Heart left ventricle (tissue), 16 donors: ENCODE results near the gene ZFAND3. TPM values are rescaled to one million over a fixed set of nuclear protein-coding genes. Genes with fewer than 3 reads are reported as not detected.

Experiments
- ATAC-seq, 4 donors: fragments of 200-7000 bp; cut with Tn5 transposase; one replicate each; pipeline ENCODE4 v1.9.1; 2020 to 2022; ENCODE audit warnings: moderate library complexity in 4 of 4, mild to moderate bottlenecking in 3 of 4, moderate number of reproducible peaks in 1 of 4
- DNase-seq, 5 donors: peaks; one replicate each; pipeline ENCODE4 v3.0.0-alpha.2; 2020
- H3K27ac ChIP-seq, 12 donors: fragments of 200-600 bp; sonication (generic) in 4 of 12; one replicate each; pipeline versions ENCODE4 v1.5.0 to v1.8.0; 2016 to 2022; ENCODE audit warnings: mild to moderate bottlenecking in 2 of 12
- H3K27me3 ChIP-seq, 9 donors: fragments of 200-600 bp; sonication (generic) in 2 of 9; one replicate each; pipeline versions ENCODE4 v1.5.1 to v1.8.0; 2016 to 2022; ENCODE audit warnings: mild to moderate bottlenecking in 3 of 9
- H3K36me3 ChIP-seq, 9 donors: fragments of 200-600 bp; sonication (generic) in 2 of 9; one replicate each; pipeline versions ENCODE4 v1.5.0 to v1.8.0; 2018 to 2022; ENCODE audit warnings: mild to moderate bottlenecking in 2 of 9
- H3K4me1 ChIP-seq, 12 donors: fragments of 200-600 bp; sonication (generic) in 4 of 12; one replicate each; pipeline versions ENCODE4 v1.5.0 to v1.8.0; 2016 to 2022; ENCODE audit warnings: mild to moderate bottlenecking in 3 of 12
- H3K4me3 ChIP-seq, 12 donors: fragments of 200-600 bp; sonication (generic) in 4 of 12; one replicate each; pipeline versions ENCODE4 v1.5.0 to v1.8.0; 2017 to 2022; ENCODE audit warnings: mild to moderate bottlenecking in 9 of 12, moderate library complexity in 4 of 12
- H3K9me3 ChIP-seq, 12 donors: fragments of 200-600 bp; sonication (generic) in 4 of 12; one replicate each; pipeline versions ENCODE4 v1.5.0 to v1.8.0; 2016 to 2022; ENCODE audit warnings: mild to moderate bottlenecking in 1 of 12
- CTCF ChIP-seq, 12 donors: fragments of 200-600 bp; sonication (generic) in 4 of 12; IDR thresholded peaks; one replicate each; pipeline versions ENCODE4 v1.5.0 to v1.8.0; 2018 to 2022; ENCODE audit warnings: antibody characterized with exemption in 12 of 12, mild to moderate bottlenecking in 5 of 12
- POLR2A ChIP-seq, 2 donors: fragments of 450-650 bp; IDR thresholded peaks; one replicate each; pipeline ENCODE4 v1.6.1; 2017; ENCODE audit warnings: antibody characterized with exemption in 2 of 2, mild to moderate bottlenecking in 2 of 2, moderate library complexity in 2 of 2
- WGBS, 4 donors: extraction: QIAGEN DNeasy Blood & Tissue Kit in 2 of 4; methylation state at CpG; one replicate each; pipeline versions ENCODE4 v1.1.5 to v1.1.7; 2013 to 2018; 5-methylcytosine and 5-hydroxymethylcytosine counted together
- intact Hi-C, 10 donors: fragments of 100-400 bp; cut with DNase I; formaldehyde crosslinking; loops; one replicate each; pipeline versions ENCODE4 v1.11.1 to v1.14.2; 2022
- polyA plus RNA-seq, 2 donors: library from polyadenylated mRNA; stranded (reverse); fragments of 200-250 nt; gene quantifications; one replicate each; pipeline ENCODE4 v1.2.3, GENCODE V29; 2013
- total RNA-seq, 9 donors: library from RNA; depleted of rRNA in 2 of 9; stranded (reverse); fragments of >200 nt in 2 of 9; fragmentation: NEBNext Ultra II Directional in 3 of 9; extraction: Animal tissue kit (Norgen Biotek cat#: 25700) in 3 of 9; gene quantifications; one replicate each; pipeline versions ENCODE4 v1.1.0 to v1.2.4, GENCODE V29; 2016 to 2023
- donor health status: ischemic (EF 13 %, LVEDD 7.1; RV severe dilation, severe dysfunction).
- donor health status: healthy with polysubstance abuse.
- donor health status: DM: no; HTN: yes; CAD: no.
- donor health status: DM: no; HTN: no; CAD: no.
- donor health status: ischemic (EF 25% LVEDD 6.9; RV normal size, moderate dysfunction).
- donor health status: ischemic (EF 25% LVEDD 5.7; RV mildly dilated, moderate dysfunction).
- donor health status: healthy.
- donor health status: DM: yes; HTN: yes; CAD: no.
- donor health status: ischemic (EF 35%, LVEDD 5.7; RV mildly dilated, moderate dysfunction).
- donor health status: nonischemic (EF 11% LVEDD 7.7; RV severe dilation, severe dysfunction).
- donor health status: DM: yes; HTN: yes; CAD: no.
- donor health status: PGD.
- donor health status: ischemic (EF 29% LVEDD 5.4; RV normal size, mild dysfunction).
- donor health status: nonischemic (EF 23%, LVEDD 6.1; RV moderate dilation, normal function).

The ZFAND3 gene
- total and polyA plus RNA-seq, 11 donors = 29.1 to 114 (median 88.2) TPM

GRCh38 chr6:38021029-38021428, 201.5 kb downstream of the ZFAND3 start:
- TF ChIP-seq POLR2A (IDR thresholded peaks at IDR 0.05) (no peak), CTCF (IDR thresholded peaks at IDR 0.05) (no peak)
- no peak overlapping the region for H3K27ac ChIP-seq
- intact Hi-C loops = loop anchor here in 1 of 10 donors (10.0 kb wide), 1 partner anchor 474 kb away; no protein-coding TSS in a partner anchor
- peaks cover 0 to 10% (median 2%) of the 10 kb centered on the region in 12 donors for H3K9me3 ChIP-seq
- no peaks in the 10 kb centered on the region for H3K36me3 ChIP-seq
- DNase-seq (no peak), ATAC-seq (no peak)
- H3K27me3 ChIP-seq = no peaks in the 10 kb centered on the region
- peaks cover 0 to 29% (median 15%) of the 10 kb centered on the region in 12 donors for H3K4me1 ChIP-seq
- 87 to 97% (median 91%) methylated on average over 2 of the region's 2 CpGs for WGBS, 4 donors
- no peak overlapping the region for H3K4me3 ChIP-seq

GRCh38 chr6:38021571-38021970, 202.0 kb downstream of the ZFAND3 start:
- Histone ChIP-seq H3K4me3 (no peak overlapping the region), H3K4me1 (peaks cover 0 to 25% (median 15%) of the 10 kb centered on the region in 12 donors), H3K27me3 (no peaks in the 10 kb centered on the region), H3K36me3 (no peaks in the 10 kb centered on the region), H3K27ac (no peak overlapping the region), H3K9me3 (peaks cover 0 to 10% (median 2%) of the 10 kb centered on the region in 12 donors)
- intact Hi-C loops = loop anchor here in 1 of 10 donors (10.0 kb wide), 1 partner anchor 473 kb away; no protein-coding TSS in a partner anchor
- TF ChIP-seq POLR2A (IDR thresholded peaks at IDR 0.05) (no peak), CTCF (IDR thresholded peaks at IDR 0.05) (no peak)
- no peak for ATAC-seq
- 61 to 74% (median 68%) methylated on average over 1 of the region's 1 CpG for WGBS, 4 donors
- DNase-seq = no peak

- Histone ChIP-seq H3K36me3 (no peaks in the 10 kb centered on the region), H3K9me3 (peaks cover 0 to 10% (median 2%) of the 10 kb centered on the region in 12 donors), H3K27ac (no peak overlapping the region), H3K4me1 (peaks cover 0 to 23% (median 16%) of the 10 kb centered on the region in 12 donors), H3K4me3 (no peak overlapping the region), H3K27me3 (no peaks in the 10 kb centered on the region)
- 97 to 100% (median 99%) methylated on average over 1 of the region's 1 CpG for WGBS, 4 donors
- DNase-seq (no peak), ATAC-seq (no peak)
- intact Hi-C loops = loop anchor here in 1 of 10 donors (10.0 kb wide), 1 partner anchor 472 kb away; no protein-coding TSS in a partner anchor
- TF ChIP-seq CTCF (IDR thresholded peaks at IDR 0.05) (no peak), POLR2A (IDR thresholded peaks at IDR 0.05) (no peak)
These were observed 203.2 kb downstream of the ZFAND3 start for GRCh38 chr6:38022688-38023087.

- no peak for ATAC-seq
- H3K4me1 ChIP-seq = peaks cover 0 to 37% (median 26%) of the 10 kb centered on the region in 12 donors
- no peak overlapping the region for H3K27ac ChIP-seq
- no peaks in the 10 kb centered on the region for H3K27me3 ChIP-seq
- no peak overlapping the region for H3K4me3 ChIP-seq
- no peaks in the 10 kb centered on the region for H3K36me3 ChIP-seq
- TF ChIP-seq CTCF (IDR thresholded peaks at IDR 0.05) = no peak
- no peak for TF ChIP-seq POLR2A (IDR thresholded peaks at IDR 0.05)
- intact Hi-C loops = loop anchor here in 1 of 10 donors (10.0 kb wide), 1 partner anchor 470 kb away; no protein-coding TSS in a partner anchor
- H3K9me3 ChIP-seq = peaks cover 0 to 10% (median 2%) of the 10 kb centered on the region in 12 donors
- DNase-seq = no peak
These were observed 205.4 kb downstream of the ZFAND3 start for GRCh38 chr6:38024908-38025307.
